ENCODE data around the gene IMP3.

DNA sequence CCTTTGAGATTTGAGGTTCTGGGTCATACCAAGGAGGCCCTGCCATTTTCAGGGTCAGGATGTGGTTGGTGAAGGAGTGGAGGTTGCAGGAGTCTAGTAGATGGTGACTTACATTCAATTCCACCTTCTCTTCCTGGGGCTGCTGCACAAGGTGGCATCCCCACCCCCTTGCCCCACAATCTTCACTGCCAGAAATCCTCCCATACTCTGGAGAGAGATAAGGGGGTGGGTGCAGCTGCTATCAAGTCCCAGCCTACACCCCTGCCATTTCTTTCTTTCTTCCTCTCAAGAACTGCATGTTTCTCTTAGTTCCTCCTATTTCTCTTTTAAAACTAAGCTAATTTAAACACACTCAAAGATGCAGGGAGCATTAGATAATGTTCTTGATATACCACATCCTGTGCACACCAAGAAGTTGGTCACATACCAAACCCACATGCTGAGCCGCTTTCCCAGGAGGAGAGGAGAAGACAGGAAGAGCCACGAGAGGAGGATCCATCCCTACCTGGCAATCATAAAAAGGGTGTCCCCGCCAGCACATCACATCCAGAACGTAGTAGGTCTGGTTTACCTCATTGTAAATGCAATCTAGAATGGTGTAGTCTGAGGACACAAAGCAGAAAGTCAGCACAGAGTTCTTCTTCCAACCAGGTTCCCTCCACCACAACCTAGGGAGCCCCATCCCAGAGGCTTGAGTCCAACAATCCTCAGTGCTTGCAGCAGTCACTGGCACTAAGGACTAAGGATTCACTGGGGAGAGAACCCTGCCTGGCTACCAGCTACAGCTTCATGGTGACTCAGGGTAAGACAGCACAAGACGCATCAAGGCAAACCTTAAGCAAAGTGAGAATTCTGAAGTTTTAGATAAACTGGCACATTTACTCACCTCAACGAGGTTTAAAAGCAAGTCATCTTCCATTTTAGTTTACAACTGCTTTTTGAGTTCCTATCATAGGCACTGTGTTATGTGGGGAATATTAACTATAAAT is 33.0 kb downstream of the IMP3 start:
- TF ChIP-seq, protein P1, sequence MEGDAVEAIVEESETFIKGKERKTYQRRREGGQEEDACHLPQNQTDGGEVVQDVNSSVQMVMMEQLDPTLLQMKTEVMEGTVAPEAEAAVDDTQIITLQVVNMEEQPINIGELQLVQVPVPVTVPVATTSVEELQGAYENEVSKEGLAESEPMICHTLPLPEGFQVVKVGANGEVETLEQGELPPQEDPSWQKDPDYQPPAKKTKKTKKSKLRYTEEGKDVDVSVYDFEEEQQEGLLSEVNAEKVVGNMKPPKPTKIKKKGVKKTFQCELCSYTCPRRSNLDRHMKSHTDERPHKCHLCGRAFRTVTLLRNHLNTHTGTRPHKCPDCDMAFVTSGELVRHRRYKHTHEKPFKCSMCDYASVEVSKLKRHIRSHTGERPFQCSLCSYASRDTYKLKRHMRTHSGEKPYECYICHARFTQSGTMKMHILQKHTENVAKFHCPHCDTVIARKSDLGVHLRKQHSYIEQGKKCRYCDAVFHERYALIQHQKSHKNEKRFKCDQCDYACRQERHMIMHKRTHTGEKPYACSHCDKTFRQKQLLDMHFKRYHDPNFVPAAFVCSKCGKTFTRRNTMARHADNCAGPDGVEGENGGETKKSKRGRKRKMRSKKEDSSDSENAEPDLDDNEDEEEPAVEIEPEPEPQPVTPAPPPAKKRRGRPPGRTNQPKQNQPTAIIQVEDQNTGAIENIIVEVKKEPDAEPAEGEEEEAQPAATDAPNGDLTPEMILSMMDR (IDR thresholded peaks at IDR 0.05), result no peak
- TF ChIP-seq POLR2A (IDR thresholded peaks at IDR 0.05), result no peak

Data from lower leg skin (tissue), 3 donors.